ENCODE measurements around the gene HNRNPUL2.

Gene HNRNPUL2

DNA sequence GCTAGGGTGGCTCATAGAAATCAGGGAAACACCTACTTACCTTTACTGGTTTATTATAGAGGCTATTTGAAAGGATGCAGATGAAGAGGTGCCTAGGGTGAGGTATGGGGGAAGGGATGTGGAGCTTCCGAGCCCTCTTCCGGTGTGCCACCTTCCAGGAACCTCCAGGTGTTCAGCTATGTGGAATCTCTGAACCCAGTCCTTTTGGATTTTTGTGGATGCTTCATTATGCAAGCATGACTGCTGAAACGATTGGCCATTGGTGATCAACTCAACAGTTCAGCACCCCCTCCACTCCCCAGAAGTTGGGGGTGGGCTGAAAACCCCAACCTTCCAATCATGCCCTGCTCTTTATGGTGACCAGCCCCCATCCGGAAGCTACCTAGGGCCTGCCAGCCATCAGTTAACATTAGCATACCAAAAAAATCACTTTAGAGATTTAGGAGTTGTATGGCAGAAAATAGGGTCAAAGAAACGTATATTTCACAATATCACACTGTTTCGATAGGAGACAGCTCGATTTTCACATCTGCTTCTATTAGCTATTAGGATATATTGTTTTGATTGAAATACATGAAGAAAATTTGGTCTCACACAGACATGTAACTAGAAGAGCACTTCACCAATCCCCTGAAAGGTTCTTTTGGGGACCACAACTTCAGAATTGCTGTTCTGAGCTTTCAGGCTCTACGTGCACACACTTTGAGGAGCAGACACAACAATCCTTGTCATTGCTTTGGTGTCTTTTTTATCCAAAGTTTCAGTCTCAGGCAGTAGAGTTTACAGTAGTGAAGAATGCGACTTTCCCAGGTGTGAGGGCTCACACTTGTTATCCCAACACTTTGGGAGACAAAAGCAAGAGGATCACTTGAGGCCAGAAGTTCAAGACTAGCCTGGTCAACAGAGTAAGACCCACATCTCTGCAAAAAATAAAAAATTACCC is 30.9 kb upstream of the HNRNPUL2 start:
- no peak overlapping the region for H3K9ac ChIP-seq (ENCODE audit: low read length)
- TF ChIP-seq EZH2 (optimal IDR thresholded peaks at IDR 0.05; ENCODE audit: low read depth, low read length) (no peak), EZH2phosphoT487 (IDR thresholded peaks at IDR 0.05; ENCODE audit: low read length) (no peak)
- TF ChIP-seq, protein P1, sequence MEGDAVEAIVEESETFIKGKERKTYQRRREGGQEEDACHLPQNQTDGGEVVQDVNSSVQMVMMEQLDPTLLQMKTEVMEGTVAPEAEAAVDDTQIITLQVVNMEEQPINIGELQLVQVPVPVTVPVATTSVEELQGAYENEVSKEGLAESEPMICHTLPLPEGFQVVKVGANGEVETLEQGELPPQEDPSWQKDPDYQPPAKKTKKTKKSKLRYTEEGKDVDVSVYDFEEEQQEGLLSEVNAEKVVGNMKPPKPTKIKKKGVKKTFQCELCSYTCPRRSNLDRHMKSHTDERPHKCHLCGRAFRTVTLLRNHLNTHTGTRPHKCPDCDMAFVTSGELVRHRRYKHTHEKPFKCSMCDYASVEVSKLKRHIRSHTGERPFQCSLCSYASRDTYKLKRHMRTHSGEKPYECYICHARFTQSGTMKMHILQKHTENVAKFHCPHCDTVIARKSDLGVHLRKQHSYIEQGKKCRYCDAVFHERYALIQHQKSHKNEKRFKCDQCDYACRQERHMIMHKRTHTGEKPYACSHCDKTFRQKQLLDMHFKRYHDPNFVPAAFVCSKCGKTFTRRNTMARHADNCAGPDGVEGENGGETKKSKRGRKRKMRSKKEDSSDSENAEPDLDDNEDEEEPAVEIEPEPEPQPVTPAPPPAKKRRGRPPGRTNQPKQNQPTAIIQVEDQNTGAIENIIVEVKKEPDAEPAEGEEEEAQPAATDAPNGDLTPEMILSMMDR (IDR thresholded peaks at IDR 0.05; ENCODE audit: low read length) = no peak
- no peak overlapping the region for H2AFZ ChIP-seq (ENCODE audit: low read length)
- H3K27me3 ChIP-seq (replicated peaks; ENCODE audit: insufficient read depth, low read length) = no peaks in the 10 kb centered on the region
- peaks cover 9% of the 10 kb centered on the region for H3K4me1 ChIP-seq (ENCODE audit: low read length)
- no peaks in the 10 kb centered on the region for H3K9me2 ChIP-seq (replicated peaks; ENCODE audit: insufficient read depth, low read length)
- H4K20me1 ChIP-seq (ENCODE audit: insufficient read depth, low read length) = no peaks in the 10 kb centered on the region
- H3F3A ChIP-seq (ENCODE audit: insufficient read depth, low read length) = peaks cover 6% of the 10 kb centered on the region; the same call in 1 of the 2 replicates
- no peak overlapping the region for H3K4me2 ChIP-seq (ENCODE audit: low read depth, low read length)
- H3K4me3 ChIP-seq (ENCODE audit: low read length) = no peak overlapping the region
- no peaks in the 10 kb centered on the region for H3K9me3 ChIP-seq (replicated peaks; ENCODE audit: insufficient read depth, low read length)
- no peak for DNase-seq
- peaks cover 19% of the 10 kb centered on the region for H3K79me2 ChIP-seq (ENCODE audit: low read length)
- no peak overlapping the region for H3K27ac ChIP-seq (ENCODE audit: low read length)
- H3K36me3 ChIP-seq (replicated peaks; ENCODE audit: insufficient read depth, low read length) = no peaks in the 10 kb centered on the region

DNA sequence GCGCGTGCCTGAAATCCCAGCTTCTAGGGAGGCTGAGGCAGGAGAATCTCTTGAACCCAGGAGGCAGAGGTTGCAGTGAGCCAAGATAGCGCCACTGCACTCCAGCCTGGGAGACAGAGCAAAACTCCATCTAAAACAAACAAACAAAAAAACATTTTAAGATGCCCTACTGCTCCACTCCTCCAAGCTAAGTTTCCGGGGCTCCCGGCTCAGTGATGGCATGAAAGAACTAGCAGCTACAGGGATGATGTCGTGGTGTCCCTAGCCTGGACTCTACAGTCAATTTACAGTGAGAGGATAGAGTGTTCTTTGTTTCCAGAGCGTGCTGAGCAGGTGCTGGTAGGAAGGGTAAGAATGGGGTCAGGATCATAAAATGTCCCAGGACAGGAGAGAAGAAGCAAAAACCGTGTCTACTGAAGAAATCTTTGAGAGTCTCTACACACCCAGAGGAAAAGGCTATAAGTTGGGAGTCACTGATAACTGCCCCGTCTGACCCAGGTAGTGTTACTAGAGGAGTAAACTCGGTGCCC is 27.9 kb upstream of the HNRNPUL2 start:
- peaks cover 21% of the 10 kb centered on the region for H3K79me2 ChIP-seq (ENCODE audit: low read length)
- 0 out of 2 replicates have a peak, but pooled peaks cover 3% of the 10 kb centered on the region for H3K4me1 ChIP-seq (ENCODE audit: low read length)
- H3K36me3 ChIP-seq (replicated peaks; ENCODE audit: insufficient read depth, low read length) = no peaks in the 10 kb centered on the region
- no peak overlapping the region for H3K4me3 ChIP-seq (ENCODE audit: low read length)
- H3K27me3 ChIP-seq (replicated peaks; ENCODE audit: insufficient read depth, low read length) = no peaks in the 10 kb centered on the region
- TF ChIP-seq, protein P1 (IDR thresholded peaks at IDR 0.05; ENCODE audit: low read length) = no peak
- TF ChIP-seq EZH2 (optimal IDR thresholded peaks at IDR 0.05; ENCODE audit: low read depth, low read length) (no peak), EZH2phosphoT487 (IDR thresholded peaks at IDR 0.05; ENCODE audit: low read length) (no peak)
- DNase-seq = no peak
- H3K4me2 ChIP-seq (ENCODE audit: low read depth, low read length) = no peak overlapping the region
- no peaks in the 10 kb centered on the region for H3F3A ChIP-seq (ENCODE audit: insufficient read depth, low read length)
- H4K20me1 ChIP-seq (ENCODE audit: insufficient read depth, low read length) = no peaks in the 10 kb centered on the region
- H3K9me2 ChIP-seq (replicated peaks; ENCODE audit: insufficient read depth, low read length) = no peaks in the 10 kb centered on the region
- no peak overlapping the region; the same call in 1 of the 2 replicates for H2AFZ ChIP-seq (ENCODE audit: low read length)
- no peak overlapping the region for H3K27ac ChIP-seq (ENCODE audit: low read length)
- no peak overlapping the region for H3K9ac ChIP-seq (ENCODE audit: low read length)
- no peaks in the 10 kb centered on the region for H3K9me3 ChIP-seq (replicated peaks; ENCODE audit: insufficient read depth, low read length)

DNA sequence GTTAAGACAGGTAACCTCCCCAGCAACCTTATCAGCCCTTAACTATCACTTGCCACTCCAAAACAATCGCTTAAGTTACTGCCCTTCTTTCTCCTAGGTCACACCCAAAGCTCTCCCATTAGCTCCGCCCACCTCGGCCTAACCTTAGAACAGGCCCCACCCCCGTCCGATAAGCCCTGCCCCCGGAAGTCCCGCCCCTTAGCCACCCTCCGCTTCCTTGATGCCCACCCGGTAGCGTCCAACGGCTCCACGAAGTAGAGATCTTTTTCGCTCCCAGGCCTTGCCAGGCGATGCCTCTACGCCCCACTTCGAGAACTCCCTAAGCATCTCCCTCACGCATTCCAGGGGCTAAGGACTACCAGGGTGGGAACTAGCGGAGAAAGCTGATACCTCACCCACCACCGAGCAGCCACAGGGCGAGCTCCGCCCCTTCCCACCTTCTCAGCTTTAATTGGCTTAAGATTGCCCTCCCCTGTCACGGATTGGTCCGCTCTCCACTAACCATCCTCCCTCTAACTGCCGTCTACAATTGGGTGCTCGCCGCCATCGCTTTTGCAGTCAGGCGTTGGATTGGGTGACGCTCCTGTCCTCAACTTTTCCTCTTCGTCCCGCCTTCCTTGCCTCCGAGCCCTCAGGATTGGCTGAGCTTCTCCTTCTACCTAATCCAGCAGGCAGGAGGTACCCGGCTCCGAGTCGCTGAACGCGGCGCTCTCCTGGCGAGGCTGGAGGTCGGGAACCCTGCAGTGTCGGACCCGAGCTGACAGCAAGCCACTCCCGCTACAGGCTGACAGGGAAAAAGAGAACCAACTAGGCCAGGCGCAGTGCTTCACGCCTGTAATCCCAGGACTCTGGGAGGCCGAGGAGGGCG is 26.7 kb upstream of the HNRNPUL2 start, which contains the start of gene ZBTB3:
TSS of gene ZBTB3 (minus strand) at position 425 of the 868 bp plus-strand sequence. CDS start 496 bp downstream, outside the sequence.
- Histone ChIP-seq H3F3A (ENCODE audit: insufficient read depth, low read length) (no peaks in the 10 kb centered on the region; the same call in 1 of the 2 replicates), H3K4me1 (ENCODE audit: low read length) (0 out of 2 replicates have a peak, but pooled peaks cover 3% of the 10 kb centered on the region), H3K27me3 (replicated peaks; ENCODE audit: insufficient read depth, low read length) (no peaks in the 10 kb centered on the region), H3K4me3 (ENCODE audit: low read length) (peak within 1 kb of the TSS; percentile 82), H3K27ac (ENCODE audit: low read length) (peak within 1 kb of the TSS; percentile 58; the same call in 1 of the 2 replicates), H3K4me2 (ENCODE audit: low read depth, low read length) (peak within 1 kb of the TSS; percentile 79), H4K20me1 (ENCODE audit: insufficient read depth, low read length) (no peaks in the 10 kb centered on the region), H2AFZ (ENCODE audit: low read length) (peak within 1 kb of the TSS; percentile 91), H3K9me2 (replicated peaks; ENCODE audit: insufficient read depth, low read length) (no peaks in the 10 kb centered on the region), H3K9me3 (replicated peaks; ENCODE audit: insufficient read depth, low read length) (no peaks in the 10 kb centered on the region), H3K79me2 (ENCODE audit: low read length) (peaks cover 21% of the 10 kb centered on the region), H3K9ac (ENCODE audit: low read length) (peak within 1 kb of the TSS; percentile 76), H3K36me3 (replicated peaks; ENCODE audit: insufficient read depth, low read length) (no peaks in the 10 kb centered on the region)
- TF ChIP-seq EZH2phosphoT487 (IDR thresholded peaks at IDR 0.05; ENCODE audit: low read length) (no peak), EZH2 (optimal IDR thresholded peaks at IDR 0.05; ENCODE audit: low read depth, low read length) (no peak)
- TF ChIP-seq, protein P1 (IDR thresholded peaks at IDR 0.05; ENCODE audit: low read length) = no peak
- peak; percentile 99 for DNase-seq
